Suprapubic skin (tissue), 4 donors: ENCODE measurements around the gene ZNF175.

Experiments used
- EP300 ChIP-seq: sonication (generic); formaldehyde crosslinking; IDR thresholded peaks from one replicate; pipeline ENCODE4 v1.6.1; 2017; ENCODE audit warnings: antibody characterized with exemption
- POLR2A ChIP-seq, 2 donors: fragments of 450-650 bp; IDR thresholded peaks; one replicate each; pipeline ENCODE4 v1.6.1; 2017; ENCODE audit warnings: antibody characterized with exemption in 2 of 2, mild to moderate bottlenecking in 2 of 2, moderate library complexity in 2 of 2
- POLR2AphosphoS5 ChIP-seq, 3 donors: sonication (generic); formaldehyde crosslinking; IDR thresholded peaks; one replicate each; pipeline ENCODE4 v1.6.1; 2017; ENCODE audit warnings: antibody characterized with exemption in 3 of 3
- TF ChIP-seq, protein P1 (sequence below), 2 donors: fragments of 200-600 bp in 1 of 2; fragments of 450-650 bp in 1 of 2; sonication (generic) in 1 of 2; IDR thresholded peaks; one replicate each; pipeline ENCODE4 v1.5.1; 2016 to 2019; ENCODE audit warnings: antibody characterized with exemption in 2 of 2, mild to moderate bottlenecking in 1 of 2, moderate library complexity in 1 of 2

DNA sequence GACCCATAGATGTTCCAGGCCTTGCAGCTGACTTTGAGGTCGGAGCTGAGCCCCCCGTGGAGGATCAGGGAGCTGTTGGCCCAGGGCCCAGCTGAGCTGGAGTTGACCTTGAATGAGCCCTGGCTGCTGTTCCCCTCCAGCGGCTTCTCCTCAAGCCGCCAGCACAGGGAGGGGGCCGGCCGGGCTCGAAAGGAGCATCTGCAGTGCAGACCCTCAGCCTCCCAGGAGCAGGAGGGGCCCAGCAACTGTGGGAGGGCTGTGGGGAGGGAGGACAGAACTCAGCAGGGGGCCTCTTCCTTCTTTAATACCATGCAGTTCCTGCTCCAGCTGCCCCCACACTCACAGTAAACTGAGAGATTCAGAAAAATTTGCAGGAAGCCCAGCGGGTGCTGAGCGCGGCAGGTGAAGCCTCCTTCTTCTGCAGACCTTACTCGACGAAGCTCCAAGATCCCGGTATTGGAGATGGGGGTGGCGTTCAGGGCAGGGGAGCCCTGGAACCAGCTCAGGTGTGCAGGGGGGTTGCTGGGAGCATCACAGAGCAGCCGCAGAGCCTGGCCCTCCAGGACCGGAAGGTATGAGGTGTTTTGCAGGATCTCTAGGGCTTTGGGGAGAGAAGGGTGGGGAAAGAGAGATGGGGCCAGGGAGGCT lies 56.5 kb downstream of the ZNF175 start:
- TF ChIP-seq EP300 (no peak), POLR2A (IDR thresholded peaks at IDR 0.05) (no peak), POLR2AphosphoS5 (IDR thresholded peaks at IDR 0.05) (no peak)
- TF ChIP-seq, protein P1, sequence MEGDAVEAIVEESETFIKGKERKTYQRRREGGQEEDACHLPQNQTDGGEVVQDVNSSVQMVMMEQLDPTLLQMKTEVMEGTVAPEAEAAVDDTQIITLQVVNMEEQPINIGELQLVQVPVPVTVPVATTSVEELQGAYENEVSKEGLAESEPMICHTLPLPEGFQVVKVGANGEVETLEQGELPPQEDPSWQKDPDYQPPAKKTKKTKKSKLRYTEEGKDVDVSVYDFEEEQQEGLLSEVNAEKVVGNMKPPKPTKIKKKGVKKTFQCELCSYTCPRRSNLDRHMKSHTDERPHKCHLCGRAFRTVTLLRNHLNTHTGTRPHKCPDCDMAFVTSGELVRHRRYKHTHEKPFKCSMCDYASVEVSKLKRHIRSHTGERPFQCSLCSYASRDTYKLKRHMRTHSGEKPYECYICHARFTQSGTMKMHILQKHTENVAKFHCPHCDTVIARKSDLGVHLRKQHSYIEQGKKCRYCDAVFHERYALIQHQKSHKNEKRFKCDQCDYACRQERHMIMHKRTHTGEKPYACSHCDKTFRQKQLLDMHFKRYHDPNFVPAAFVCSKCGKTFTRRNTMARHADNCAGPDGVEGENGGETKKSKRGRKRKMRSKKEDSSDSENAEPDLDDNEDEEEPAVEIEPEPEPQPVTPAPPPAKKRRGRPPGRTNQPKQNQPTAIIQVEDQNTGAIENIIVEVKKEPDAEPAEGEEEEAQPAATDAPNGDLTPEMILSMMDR (IDR thresholded peaks at IDR 0.05) = no peak
